PC-9 (cell line): ENCODE results near the gene ATOH8. TPM values are rescaled to one million over a fixed set of nuclear protein-coding genes. Genes with fewer than 3 reads are reported as not detected.

ENCODE experiments used
- BruUV-seq: library from RNA; stranded (reverse); fragments of 400-500 nt; replicated peaks from 2 replicates; lab custom pipeline; 2021; lab: Mats Ljungman, UMichigan
- CTCF ChIA-PET: fragments of 300-600 bp; sonication (Branson Sonifier 250); formaldehyde crosslinking; loops from one replicate; lab custom pipeline; 2022; ENCODE audit warnings: antibody characterized with exemption; lab: Charles Lee
- POLR2A ChIA-PET: fragments of 300-600 bp; sonication (Branson Sonifier 250); formaldehyde crosslinking; loops from one replicate; lab custom pipeline; 2022; ENCODE audit warnings: antibody characterized with exemption; ENCODE audit not compliant: unreplicated experiment; lab: Charles Lee
- DNase-seq, 2 experiments: peaks; one replicate each; pipeline versions ENCODE4 v3.0.0 to v3.0.0-alpha.2; 2015 to 2022; ENCODE audit warnings: mixed read lengths in 1 of 2
- H2AFZ ChIP-seq: fragments of 200-600 bp; sonication (generic); 2 replicates; pipeline ENCODE4 v1.8.1; 2017; ENCODE audit warnings: antibody characterized with exemption
- H3F3A ChIP-seq: fragments of 200-600 bp; sonication (generic); 2 replicates; pipeline ENCODE4 v1.8.1; 2017; ENCODE audit warnings: antibody characterized with exemption, mild to moderate bottlenecking, low read depth; ENCODE audit not compliant: insufficient read depth
- H3K27ac ChIP-seq: fragments of 200-600 bp; sonication (generic); 2 replicates; pipeline ENCODE4 v1.6.1; 2016; ENCODE audit warnings: mixed run types
- H3K27me3 ChIP-seq: fragments of 200-600 bp; sonication (generic); 2 replicates; pipeline ENCODE4 v1.6.1; 2016; ENCODE audit warnings: low read depth, mixed run types; ENCODE audit not compliant: insufficient read depth
- H3K36me3 ChIP-seq: fragments of 200-600 bp; sonication (generic); 2 replicates; pipeline ENCODE4 v1.6.1; 2016; ENCODE audit warnings: low read depth, mixed run types
- H3K4me1 ChIP-seq: fragments of 200-600 bp; sonication (generic); replicated peaks from 2 replicates; pipeline ENCODE4 v1.6.1; 2016; ENCODE audit warnings: mixed run types; ENCODE audit not compliant: insufficient read depth
- H3K4me2 ChIP-seq: fragments of 200-600 bp; sonication (generic); 2 replicates; pipeline ENCODE4 v1.6.1; 2017; ENCODE audit warnings: mixed run types
- H3K4me3 ChIP-seq: fragments of 200-600 bp; sonication (generic); 2 replicates; pipeline ENCODE4 v1.6.1; 2016; ENCODE audit warnings: mixed run types
- H3K79me2 ChIP-seq: fragments of 200-600 bp; sonication (generic); 2 replicates; pipeline ENCODE4 v1.6.1; 2017; ENCODE audit warnings: low read depth, mixed run types
- H3K9me2 ChIP-seq: fragments of 200-600 bp; sonication (generic); 2 replicates; pipeline ENCODE4 v1.8.1; 2017; ENCODE audit warnings: mild to moderate bottlenecking; ENCODE audit not compliant: insufficient read depth
- H3K9me3 ChIP-seq: fragments of 200-600 bp; sonication (generic); 2 replicates; pipeline ENCODE4 v1.8.1; 2016; ENCODE audit warnings: low read depth; ENCODE audit not compliant: insufficient read depth
- H4K20me1 ChIP-seq: fragments of 200-600 bp; sonication (generic); 2 replicates; pipeline ENCODE4 v1.8.1; 2017; ENCODE audit not compliant: insufficient read depth
- EZH2 ChIP-seq: fragments of 200-600 bp; sonication (generic); IDR thresholded peaks from 2 replicates; pipeline ENCODE4 v1.8.0; 2017; ENCODE audit warnings: antibody characterized with exemption, low read depth
- intact Hi-C: fragments of 100-400 bp; cut with micrococcal nuclease; formaldehyde crosslinking; loops from one replicate; pipeline ENCODE4 v1.10.0; 2022; ENCODE audit not compliant: unreplicated experiment
- total RNA-seq: library from RNA; stranded (reverse); gene quantifications from 2 replicates; pipeline ENCODE4 v1.2.3, GENCODE V29; 2021
- TF ChIP-seq, protein P1 (sequence below): fragments of 200-600 bp; sonication (generic); conservative IDR thresholded peaks from 2 replicates; pipeline ENCODE4 v1.6.1; 2017; ENCODE audit warnings: mixed run types, antibody characterized with exemption, mild to moderate bottlenecking, moderate library complexity

Gene ATOH8
- total RNA-seq, 1 experiment from 2014 or later = not detected

DNA sequence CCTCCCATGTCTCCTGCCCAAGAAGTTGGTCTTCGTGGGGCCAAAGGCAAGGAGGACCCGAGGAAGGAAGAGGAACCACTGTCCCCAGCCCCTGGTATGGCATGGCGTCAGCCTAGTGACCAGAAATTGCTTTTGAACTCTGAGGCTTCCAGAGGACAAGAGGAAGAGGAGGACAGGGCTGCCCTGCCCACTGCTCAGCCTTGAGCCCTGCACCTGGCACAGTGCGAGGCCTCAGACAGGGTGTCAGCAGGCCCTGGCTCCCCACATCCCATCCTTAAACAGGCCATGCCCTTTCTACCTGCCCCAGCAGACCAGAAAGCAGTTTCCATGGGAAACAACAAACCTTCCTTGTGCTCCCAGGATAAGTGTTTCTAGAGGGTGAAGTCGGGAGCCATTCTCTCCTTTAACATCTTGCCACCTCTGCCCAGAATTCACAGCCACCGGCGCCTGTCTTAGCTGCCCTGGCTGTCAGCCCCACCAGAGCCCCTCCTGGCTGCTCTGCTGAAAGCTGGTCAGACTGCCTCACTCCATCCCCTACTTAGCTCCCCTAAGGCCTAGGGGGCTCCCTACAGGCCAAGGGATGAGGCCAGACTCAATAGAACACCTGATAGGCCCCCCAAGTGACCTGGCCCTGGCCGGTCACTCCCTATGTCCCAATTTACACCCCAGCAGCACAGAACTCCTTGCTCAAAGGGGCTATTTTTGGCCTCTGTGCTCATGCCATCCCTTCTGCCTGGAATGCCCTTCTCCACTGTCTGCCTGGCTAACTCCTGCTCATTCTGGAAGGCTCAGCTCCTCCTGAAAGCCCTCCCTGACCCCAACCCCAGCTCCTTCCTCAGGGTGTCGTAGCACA, 20.6 kb downstream of the ATOH8 start:
- BruUV-seq = no TSS peak
- Histone ChIP-seq H3K27ac (no peak overlapping the region), H3K36me3 (no peaks in the 10 kb centered on the region), H3F3A (peaks cover 9% of the 10 kb centered on the region; the same call in 1 of the 2 replicates), H3K4me1 (peaks cover 20% of the 10 kb centered on the region), H4K20me1 (no peaks in the 10 kb centered on the region), H3K9me2 (no peaks in the 10 kb centered on the region), H3K27me3 (peaks cover 15% of the 10 kb centered on the region), H3K4me2 (no peak overlapping the region), H3K4me3 (no peak overlapping the region), H2AFZ (no peak overlapping the region), H3K79me2 (no peaks in the 10 kb centered on the region), H3K9me3 (no peaks in the 10 kb centered on the region)
- POLR2A ChIA-PET = no interaction called here
- TF ChIP-seq, protein P1, sequence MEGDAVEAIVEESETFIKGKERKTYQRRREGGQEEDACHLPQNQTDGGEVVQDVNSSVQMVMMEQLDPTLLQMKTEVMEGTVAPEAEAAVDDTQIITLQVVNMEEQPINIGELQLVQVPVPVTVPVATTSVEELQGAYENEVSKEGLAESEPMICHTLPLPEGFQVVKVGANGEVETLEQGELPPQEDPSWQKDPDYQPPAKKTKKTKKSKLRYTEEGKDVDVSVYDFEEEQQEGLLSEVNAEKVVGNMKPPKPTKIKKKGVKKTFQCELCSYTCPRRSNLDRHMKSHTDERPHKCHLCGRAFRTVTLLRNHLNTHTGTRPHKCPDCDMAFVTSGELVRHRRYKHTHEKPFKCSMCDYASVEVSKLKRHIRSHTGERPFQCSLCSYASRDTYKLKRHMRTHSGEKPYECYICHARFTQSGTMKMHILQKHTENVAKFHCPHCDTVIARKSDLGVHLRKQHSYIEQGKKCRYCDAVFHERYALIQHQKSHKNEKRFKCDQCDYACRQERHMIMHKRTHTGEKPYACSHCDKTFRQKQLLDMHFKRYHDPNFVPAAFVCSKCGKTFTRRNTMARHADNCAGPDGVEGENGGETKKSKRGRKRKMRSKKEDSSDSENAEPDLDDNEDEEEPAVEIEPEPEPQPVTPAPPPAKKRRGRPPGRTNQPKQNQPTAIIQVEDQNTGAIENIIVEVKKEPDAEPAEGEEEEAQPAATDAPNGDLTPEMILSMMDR = no peak
- no peak for TF ChIP-seq EZH2
- DNase-seq = no peak
- CTCF ChIA-PET = no interaction called here
- intact Hi-C loops = no loop called here

DNA sequence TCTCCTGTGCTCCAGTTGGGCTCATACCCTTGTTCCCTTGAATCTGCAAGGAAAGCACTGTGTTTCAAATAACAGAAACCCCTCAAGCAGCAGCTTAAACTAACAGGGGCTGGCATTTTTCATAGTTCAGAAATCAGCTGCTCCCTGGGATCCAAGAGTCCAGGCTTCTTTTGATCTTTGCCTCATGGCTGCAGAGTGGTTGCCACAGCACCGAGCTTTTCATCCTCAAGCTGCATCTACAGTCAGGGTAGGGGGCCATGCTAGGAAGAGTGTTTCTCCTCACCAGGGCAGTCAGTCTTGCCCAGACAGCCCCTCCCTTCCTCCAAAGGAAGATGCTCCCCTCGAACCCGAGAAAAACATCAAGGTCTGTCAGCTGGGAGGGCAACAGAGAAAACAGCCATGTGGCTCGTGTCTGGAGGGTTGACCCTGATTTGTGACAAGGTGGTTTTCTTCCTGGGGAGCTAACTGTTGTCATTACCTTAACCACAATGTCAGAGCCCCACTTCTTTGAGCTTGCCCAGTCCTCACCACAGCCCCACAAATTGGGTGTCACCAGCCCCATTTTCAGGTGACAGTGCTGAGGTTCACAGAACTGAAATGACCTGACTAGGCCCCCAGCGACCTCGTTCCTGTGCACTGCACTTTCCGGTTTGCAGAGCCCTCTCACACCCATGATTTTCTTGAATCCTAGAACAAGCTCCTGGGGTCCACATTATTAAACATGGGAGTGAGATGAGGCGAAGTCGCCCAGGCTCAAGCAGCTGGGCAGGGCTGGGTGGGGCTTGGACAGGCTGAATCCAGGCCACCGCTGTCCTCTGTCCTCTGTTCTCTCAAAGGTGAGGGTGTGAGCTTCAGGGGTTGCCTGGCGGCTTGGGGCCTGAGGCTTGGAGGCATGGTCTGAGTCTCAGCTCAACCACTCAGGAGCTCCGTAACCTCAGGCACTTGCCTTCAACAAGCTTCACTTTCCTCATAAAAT, 21.9 kb downstream of the ATOH8 start:
- Histone ChIP-seq H3K27ac (no peak overlapping the region), H3K9me3 (no peaks in the 10 kb centered on the region), H3K27me3 (peaks cover 15% of the 10 kb centered on the region), H3K4me3 (no peak overlapping the region), H3K79me2 (no peaks in the 10 kb centered on the region), H4K20me1 (no peaks in the 10 kb centered on the region), H2AFZ (no peak overlapping the region), H3F3A (peaks cover 9% of the 10 kb centered on the region; the same call in 1 of the 2 replicates), H3K36me3 (no peaks in the 10 kb centered on the region), H3K9me2 (no peaks in the 10 kb centered on the region), H3K4me2 (no peak overlapping the region), H3K4me1 (peaks cover 20% of the 10 kb centered on the region)
- intact Hi-C loops = no loop called here
- POLR2A ChIA-PET = no interaction called here
- TF ChIP-seq, protein P1 = no peak
- TF ChIP-seq EZH2 = no peak
- CTCF ChIA-PET = interaction anchor here (0.5 kb wide), 1 partner anchor 27 kb away, joined by 6 read pairs; no protein-coding TSS in a partner anchor
- BruUV-seq = no TSS peak
- no peak for DNase-seq

DNA sequence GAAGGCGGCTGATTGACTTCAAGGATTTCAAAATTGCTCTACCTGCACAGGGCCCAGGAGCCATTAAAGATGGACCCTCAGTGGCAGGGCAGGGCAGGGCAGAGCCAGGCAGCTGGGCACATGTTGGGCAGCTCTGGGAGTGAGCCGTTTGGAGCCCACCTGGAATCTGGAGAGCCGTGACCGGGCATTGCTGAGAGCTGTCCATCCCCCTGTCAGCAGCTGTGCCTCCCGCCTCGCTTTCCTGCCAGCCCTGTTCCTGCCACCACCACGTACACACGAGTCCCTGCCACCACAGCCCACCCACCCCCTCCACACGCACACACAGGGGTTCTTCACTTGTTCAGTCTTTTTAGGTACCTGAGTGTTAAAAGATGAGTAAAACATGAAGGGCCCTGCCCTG, 22.9 kb downstream of the ATOH8 start:
- H3K9me3 ChIP-seq = no peaks in the 10 kb centered on the region
- no TSS peak for BruUV-seq
- H4K20me1 ChIP-seq = no peaks in the 10 kb centered on the region
- DNase-seq = no peak
- H3K4me2 ChIP-seq = no peak overlapping the region
- peaks cover 14% of the 10 kb centered on the region for H3K4me1 ChIP-seq
- CTCF ChIA-PET = no interaction called here
- no peak overlapping the region for H2AFZ ChIP-seq
- POLR2A ChIA-PET = no interaction called here
- H3K9me2 ChIP-seq = no peaks in the 10 kb centered on the region
- no peak for TF ChIP-seq EZH2
- TF ChIP-seq, protein P1 = no peak
- H3K27me3 ChIP-seq = peaks cover 15% of the 10 kb centered on the region
- H3K36me3 ChIP-seq = no peaks in the 10 kb centered on the region
- H3K4me3 ChIP-seq = no peak overlapping the region
- intact Hi-C loops = no loop called here
- H3K79me2 ChIP-seq = no peaks in the 10 kb centered on the region
- H3F3A ChIP-seq = peaks cover 9% of the 10 kb centered on the region; the same call in 1 of the 2 replicates
- H3K27ac ChIP-seq = no peak overlapping the region
